Lung (tissue), 12 donors: ENCODE measurements around the gene PLCL1. TPM values are rescaled to one million over a fixed set of nuclear protein-coding genes. Genes with fewer than 3 reads are reported as not detected.

Source experiments
- ATAC-seq: fragments of 200-7000 bp; cut with Tn5 transposase; one replicate; pipeline ENCODE4 v1.9.1; 2020; ENCODE audit warnings: moderate number of reproducible peaks; ENCODE audit not compliant: insufficient read depth, low FRiP score
- DNase-seq, 3 donors: peaks; one replicate each; pipeline ENCODE4 v3.0.0-alpha.2; 2013 to 2017
- H3K27ac ChIP-seq, 2 donors: one replicate each; pipeline ENCODE4 v1.5.1; 2013; ENCODE audit warnings: mild to moderate bottlenecking in 2 of 2, moderate library complexity in 2 of 2, control low read depth in 1 of 2, inconsistent platforms in 1 of 2, low read depth in 1 of 2, low read length in 1 of 2
- H3K27me3 ChIP-seq, 3 donors: one replicate each; pipeline ENCODE4 v1.5.1; 2013; ENCODE audit warnings: low read length in 2 of 3; ENCODE audit not compliant: control insufficient read depth in 3 of 3, insufficient read depth in 3 of 3
- H3K36me3 ChIP-seq, 4 donors: one replicate each; pipeline ENCODE4 v1.5.1; 2013; ENCODE audit warnings: low read length in 4 of 4, mild to moderate bottlenecking in 1 of 4, moderate library complexity in 1 of 4; ENCODE audit not compliant: control insufficient read depth in 4 of 4, insufficient read depth in 4 of 4
- H3K4me1 ChIP-seq, 5 donors: one replicate each; pipeline ENCODE4 v1.5.1; 2013; ENCODE audit warnings: low read length in 5 of 5, mild to moderate bottlenecking in 2 of 5, moderate library complexity in 1 of 5; ENCODE audit not compliant: control insufficient read depth in 5 of 5, insufficient read depth in 5 of 5
- H3K4me3 ChIP-seq: one replicate; pipeline ENCODE4 v1.5.1; 2013; ENCODE audit warnings: mild to moderate bottlenecking, control low read depth, moderate library complexity
- H3K9ac ChIP-seq, 2 donors: one replicate each; pipeline ENCODE4 v1.5.1; 2013; ENCODE audit warnings: low read length in 2 of 2, control low read depth in 1 of 2; ENCODE audit not compliant: insufficient read depth in 1 of 2
- H3K9me3 ChIP-seq, 4 donors: one replicate each; pipeline ENCODE4 v1.5.1; 2013; ENCODE audit warnings: low read length in 3 of 4, mild to moderate bottlenecking in 1 of 4, moderate library complexity in 1 of 4; ENCODE audit not compliant: control insufficient read depth in 4 of 4, insufficient read depth in 3 of 4
- CTCF ChIP-seq: IDR thresholded peaks from 2 replicates; pipeline ENCODE4 v1.5.1; 2012; ENCODE audit warnings: mild to moderate bottlenecking; ENCODE audit errors: control extremely low read depth, extremely low read depth
- WGBS, 2 donors: extraction: QIAGEN DNeasy Blood & Tissue Kit; methylation state at CpG; one replicate each; pipeline ENCODE4 v1.1.7; 2013; 5-methylcytosine and 5-hydroxymethylcytosine counted together
- polyA plus RNA-seq, 2 donors: library from polyadenylated mRNA; stranded (reverse); fragments of 200-250 nt; gene quantifications; one replicate each; pipeline ENCODE4 v1.2.1, GENCODE V29; 2013
- total RNA-seq, 2 donors: library from RNA; depleted of rRNA in 1 of 2; stranded (reverse); fragments of >200 nt in 1 of 2; gene quantifications; one replicate each; pipeline ENCODE4 v1.2.1, GENCODE V29; 2014 to 2021
- donor health status: control.
- donor health status: control.
- donor health status: Bipolar disorder and iron deficiency.
- donor health status: healthy.
- donor health status: DM: yes; HTN: yes; CAD: no.

PLCL1 gene
- total and polyA plus RNA-seq, 4 donors = 1.1 to 13.0 (median 2.9) TPM

DNA sequence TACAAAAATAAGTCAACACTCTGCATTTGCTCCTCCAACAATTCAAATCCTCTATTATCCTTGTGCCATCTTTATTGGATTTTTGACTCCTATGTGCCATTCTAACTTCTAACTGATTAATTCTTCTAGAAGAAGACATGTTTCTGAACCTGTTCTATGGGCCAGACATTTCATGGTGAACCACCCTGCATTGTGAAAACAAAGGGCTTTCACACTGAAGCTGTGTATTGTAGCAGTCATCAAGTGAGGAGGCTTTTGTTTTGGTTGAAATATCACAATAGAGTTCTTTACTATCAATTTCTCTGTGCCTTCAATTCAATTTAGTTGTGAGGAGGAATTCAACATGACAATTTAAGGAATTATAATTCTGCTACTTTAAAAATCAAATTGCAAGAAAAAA is 357.9 kb downstream of the PLCL1 start:
- TF ChIP-seq CTCF = no peak
- ATAC-seq = no peak
- Histone ChIP-seq H3K4me1 (peaks cover 0 to 10% (median 0%) of the 10 kb centered on the region in 5 donors), H3K36me3 (no peaks in the 10 kb centered on the region), H3K9me3 (peaks cover 0 to 6% (median 0%) of the 10 kb centered on the region in 4 donors), H3K9ac (no peak overlapping the region), H3K27me3 (no peaks in the 10 kb centered on the region), H3K27ac (no peak overlapping the region), H3K4me3 (no peak overlapping the region)
- DNase-seq = no peak

- no peak for ATAC-seq
- WGBS, 2 donors = 87 to 89% methylated on average over 6 of the region's 6 CpGs
- Histone ChIP-seq H3K4me1 (peaks cover 0 to 10% (median 0%) of the 10 kb centered on the region in 5 donors), H3K9me3 (no peaks in the 10 kb centered on the region), H3K27me3 (no peaks in the 10 kb centered on the region), H3K9ac (no peak overlapping the region), H3K4me3 (no peak overlapping the region), H3K36me3 (no peaks in the 10 kb centered on the region), H3K27ac (no peak overlapping the region)
- DNase-seq = no peak
- no peak for TF ChIP-seq CTCF
Observed at GRCh38 chr2:198164843-198165242, 360.4 kb downstream of the PLCL1 start.

GRCh38 chr2:198165289-198165688 is 360.9 kb downstream of the PLCL1 start:
- Histone ChIP-seq H3K36me3 (no peaks in the 10 kb centered on the region), H3K9ac (no peak overlapping the region), H3K4me1 (peaks cover 0 to 10% (median 0%) of the 10 kb centered on the region in 5 donors), H3K27ac (no peak overlapping the region), H3K4me3 (no peak overlapping the region), H3K9me3 (no peaks in the 10 kb centered on the region), H3K27me3 (no peaks in the 10 kb centered on the region)
- TF ChIP-seq CTCF = no peak
- DNase-seq = no peak
- 89 to 90% methylated on average over 4 of the region's 4 CpGs for WGBS, 2 donors
- ATAC-seq = no peak

DNA sequence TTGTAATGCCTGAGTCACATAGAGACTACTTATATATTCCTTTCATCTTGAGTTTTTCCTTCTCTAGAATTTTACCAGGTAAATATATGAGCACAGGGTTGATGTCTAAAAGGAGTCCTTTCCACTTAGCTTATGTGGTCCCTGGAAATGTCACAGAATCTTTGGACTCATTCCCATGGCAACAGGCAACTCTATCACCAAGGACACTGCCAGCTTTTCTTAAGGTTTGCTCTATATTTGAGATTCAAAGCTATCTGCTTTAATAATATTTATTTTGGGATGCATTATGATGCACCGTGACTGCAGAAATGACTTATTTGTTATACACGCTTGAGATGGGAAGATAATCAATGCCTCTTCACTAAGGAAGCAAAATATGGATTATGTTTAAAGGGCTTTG is 363.0 kb downstream of the PLCL1 start:
- whole genome bisulfite sequencing, 2 donors = 91 to 97% methylated on average over 2 of the region's 2 CpGs
- no peak for TF ChIP-seq CTCF
- Histone ChIP-seq H3K9me3 (no peaks in the 10 kb centered on the region), H3K36me3 (no peaks in the 10 kb centered on the region), H3K27ac (no peak overlapping the region), H3K9ac (no peak overlapping the region), H3K4me1 (no peaks in the 10 kb centered on the region), H3K4me3 (no peak overlapping the region), H3K27me3 (no peaks in the 10 kb centered on the region)
- ATAC-seq (no peak), DNase-seq (no peak)
